Calu3 (cell line): Measurements from ENCODE around the gene HOXB4. TPM values are rescaled to one million over a fixed set of nuclear protein-coding genes. Genes with fewer than 3 reads are reported as not detected.

Experiments
- BruUV-seq: library from RNA; stranded (reverse); fragments of 400-500 nt; replicated peaks from 2 replicates; lab custom pipeline; 2021; lab: Mats Ljungman, UMichigan
- CTCF ChIA-PET: fragments of 300-600 bp; sonication (Branson Sonifier 250); formaldehyde crosslinking; loops from one replicate; lab custom pipeline; 2022; ENCODE audit warnings: antibody characterized with exemption; lab: Charles Lee
- DNase-seq: peaks from one replicate; pipeline ENCODE4 v3.0.0; 2022
- H3K27ac Mint-ChIP-seq: one replicate; pipeline ENCODE4 v1.8.0; 2022; ENCODE audit warnings: mixed read lengths; ENCODE audit not compliant: unreplicated experiment
- H3K27me3 Mint-ChIP-seq: one replicate; pipeline ENCODE4 v1.8.0; 2022; ENCODE audit warnings: mixed read lengths; ENCODE audit not compliant: unreplicated experiment
- H3K36me3 Mint-ChIP-seq: one replicate; pipeline ENCODE4 v1.8.0; 2022; ENCODE audit warnings: mild to moderate bottlenecking, moderate library complexity, mixed read lengths; ENCODE audit not compliant: insufficient read depth, unreplicated experiment
- H3K4me1 Mint-ChIP-seq: one replicate; pipeline ENCODE4 v1.8.0; 2022; ENCODE audit warnings: mild to moderate bottlenecking, low read depth, mixed read lengths; ENCODE audit not compliant: unreplicated experiment
- H3K4me3 Mint-ChIP-seq: one replicate; pipeline ENCODE4 v1.8.0; 2022; ENCODE audit warnings: mild to moderate bottlenecking, low read depth, moderate library complexity, mixed read lengths; ENCODE audit not compliant: unreplicated experiment
- H3K9me3 Mint-ChIP-seq: one replicate; pipeline ENCODE4 v1.8.0; 2022; ENCODE audit warnings: low read depth, mixed read lengths; ENCODE audit not compliant: unreplicated experiment
- CTCF ChIP-seq: fragments of 200-600 bp; IDR thresholded peaks from one replicate; pipeline ENCODE4 v1.8.0; 2022; ENCODE audit warnings: antibody characterized with exemption; ENCODE audit not compliant: unreplicated experiment
- intact Hi-C: fragments of 100-400 bp; cut with micrococcal nuclease; formaldehyde crosslinking; loops from one replicate; pipeline ENCODE4 v1.10.0; 2022; ENCODE audit not compliant: unreplicated experiment
- total RNA-seq: library from RNA; stranded (reverse); gene quantifications from 2 replicates; pipeline ENCODE4 v1.2.3, GENCODE V29; 2022

HOXB4 gene
- total RNA-seq, 1 experiment from 2014 or later, result 28.0 TPM

GRCh38 chr17:48604770-48605329, 26.7 kb upstream of the HOXB4 start, which contains the start of gene HOXB6:
HOXB6 (minus strand) TSS chr17:48604986; CDS start chr17:48598150, 6,836 bp downstream.
- Mint-ChIP-seq H3K4me3 (peak within 1 kb of the TSS; percentile 88), H3K27me3 (no peaks in the 10 kb centered on the region), H3K27ac (peak within 1 kb of the TSS; percentile 95), H3K9me3 (no peaks in the 10 kb centered on the region), H3K36me3 (peaks cover 96% of the 10 kb centered on the region), H3K4me1 (peaks cover 44% of the 10 kb centered on the region)
- intact Hi-C loops, result no loop called here
- peak; percentile 84 for DNase-seq
- BruUV-seq, result no TSS peak
- no peak for TF ChIP-seq CTCF
- CTCF ChIA-PET, result interaction anchor here (0.7 to 1.4 kb wide), 4 partner anchors 9 to 782 kb away, joined by 3 to 7 read pairs (median 4); no protein-coding TSS in a partner anchor

- Mint-ChIP-seq H3K36me3 (peaks cover 93% of the 10 kb centered on the region), H3K9me3 (no peaks in the 10 kb centered on the region), H3K4me3 (peak overlapping the region; percentile 88), H3K27ac (peak overlapping the region; percentile 95), H3K4me1 (peaks cover 47% of the 10 kb centered on the region), H3K27me3 (no peaks in the 10 kb centered on the region)
- no peak for TF ChIP-seq CTCF
- DNase-seq, result peak; percentile 79
- CTCF ChIA-PET, result interaction anchor here (0.6 to 1.4 kb wide), 9 partner anchors 9 to 782 kb away, joined by 3 to 9 read pairs (median 5); no protein-coding TSS in a partner anchor
- BruUV-seq, result no TSS peak
- intact Hi-C loops, result no loop called here
Observed at GRCh38 chr17:48603959-48604769, 26.0 kb upstream of the HOXB4 start.

GRCh38 chr17:48601539-48602425, 23.6 kb upstream of the HOXB4 start:
- Mint-ChIP-seq H3K27ac (peak overlapping the region; percentile 95), H3K4me3 (peak overlapping the region; percentile 88), H3K9me3 (no peaks in the 10 kb centered on the region), H3K27me3 (peaks cover 8% of the 10 kb centered on the region), H3K4me1 (peaks cover 45% of the 10 kb centered on the region), H3K36me3 (peaks cover 94% of the 10 kb centered on the region)
- BruUV-seq, result TSS peak; percentile 85
- DNase-seq, result peak; percentile 88
- CTCF ChIA-PET, result interaction anchor here (0.5 to 1.9 kb wide), 19 partner anchors 8 to 386 kb away, joined by 3 to 15 read pairs (median 4); no protein-coding TSS in a partner anchor
- no peak for TF ChIP-seq CTCF
- intact Hi-C loops, result loop anchor here (2.0 kb wide), 1 partner anchor 17 kb away; no protein-coding TSS in a partner anchor

- H3K9me3 Mint-ChIP-seq, result no peaks in the 10 kb centered on the region
- intact Hi-C loops, result loop anchor here (2.0 kb wide), 1 partner anchor 18 kb away; no protein-coding TSS in a partner anchor
- CTCF ChIA-PET, result interaction anchor here (0.5 to 1.9 kb wide), 16 partner anchors 9 to 386 kb away, joined by 3 to 15 read pairs (median 4); no protein-coding TSS in a partner anchor
Observed at GRCh38 chr17:48601207-48601538, 23.0 kb upstream of the HOXB4 start.

More at GRCh38 chr17:48601207-48601538, 23.0 kb upstream of the HOXB4 start:
- no TSS peak for BruUV-seq
- peak overlapping the region; percentile 88 for H3K4me3 Mint-ChIP-seq
- DNase-seq, result no peak
- H3K27me3 Mint-ChIP-seq, result peaks cover 8% of the 10 kb centered on the region
- peak overlapping the region; percentile 95 for H3K27ac Mint-ChIP-seq
- H3K36me3 Mint-ChIP-seq, result peaks cover 94% of the 10 kb centered on the region
- peaks cover 45% of the 10 kb centered on the region for H3K4me1 Mint-ChIP-seq
- no peak for TF ChIP-seq CTCF
